GM13977 (cell line): ENCODE results near the gene GAD2.

Experiments used
- DNase-seq: peaks from one replicate; pipeline ENCODE4 v3.0.0; 2012; ENCODE audit warnings: low spot score
- CTCF ChIP-seq: IDR thresholded peaks from 2 replicates; pipeline ENCODE4 v1.5.1; 2012; ENCODE audit warnings: mild to moderate bottlenecking, control low read depth; ENCODE audit not compliant: insufficient read depth; ENCODE audit errors: extremely low read depth, missing control alignments
- in situ Hi-C: fragments of 300-500 bp; cut with MboI; formaldehyde crosslinking; loops from one replicate; pipeline ENCODE4 v1.12.0; 2022; ENCODE audit warnings: low sequenced_read_pairs, low pct_unique_long_range_greater_than_20kb, mixed read lengths, inconsistent platforms; ENCODE audit not compliant: unreplicated experiment

The GAD2 gene

GRCh38 chr10:26238378-26238777 lies 21.8 kb downstream of the GAD2 start:
- DNase-seq: no peak
- in situ Hi-C loops: no loop called here
- no peak for TF ChIP-seq CTCF

DNA sequence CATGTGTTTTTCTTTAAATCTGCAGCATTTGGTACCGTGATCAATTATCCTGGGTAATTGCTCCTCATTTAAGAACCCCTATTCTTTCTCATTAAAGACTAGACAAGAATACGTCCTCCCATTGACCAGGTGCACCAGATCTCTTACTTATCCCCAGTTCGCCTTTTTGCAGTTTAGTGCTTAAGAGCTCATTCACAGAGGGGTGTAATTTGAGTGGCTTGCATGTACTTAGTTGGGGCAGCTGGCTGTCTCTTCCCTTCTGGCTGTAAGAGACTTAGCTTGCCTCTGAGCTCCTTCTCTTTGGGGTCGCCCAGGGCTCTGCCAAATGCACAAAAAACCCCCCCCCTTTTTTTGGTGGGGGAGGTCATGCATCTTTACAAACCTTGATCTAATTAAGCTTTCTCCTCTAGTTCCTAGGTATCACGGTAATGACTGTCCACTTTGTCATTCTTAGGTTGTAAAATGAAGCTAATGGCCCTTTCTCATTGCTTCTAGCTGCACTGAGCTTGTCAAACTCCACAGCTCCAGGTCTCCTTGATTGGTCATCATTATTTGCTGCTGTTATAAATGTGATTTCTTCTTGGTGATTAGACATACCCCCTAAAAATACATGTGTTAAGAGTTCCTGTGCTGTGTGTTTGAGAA lies 26.3 kb downstream of the GAD2 start:
- in situ Hi-C loops: no loop called here
- no peak for DNase-seq
- no peak for TF ChIP-seq CTCF

DNA sequence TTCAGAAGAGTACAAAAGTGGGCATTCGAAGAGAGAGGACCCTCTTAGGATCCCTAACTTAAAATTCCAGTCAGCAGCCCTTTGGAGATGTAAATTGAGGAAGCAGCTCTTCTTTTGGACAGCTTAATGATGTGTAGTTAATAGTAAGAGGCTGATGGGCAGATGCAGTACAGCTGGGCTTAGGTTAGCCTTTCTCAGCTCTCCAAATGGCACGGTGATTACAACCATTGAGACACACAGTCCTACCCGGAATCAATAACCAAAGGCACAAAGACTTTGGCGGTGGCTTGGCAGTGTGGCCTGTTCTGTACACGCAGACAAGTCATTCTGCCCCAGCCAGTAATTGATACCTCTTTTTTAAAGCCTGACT lies 26.8 kb downstream of the GAD2 start:
- in situ Hi-C loops: no loop called here
- DNase-seq: no peak
- TF ChIP-seq CTCF: no peak

DNA sequence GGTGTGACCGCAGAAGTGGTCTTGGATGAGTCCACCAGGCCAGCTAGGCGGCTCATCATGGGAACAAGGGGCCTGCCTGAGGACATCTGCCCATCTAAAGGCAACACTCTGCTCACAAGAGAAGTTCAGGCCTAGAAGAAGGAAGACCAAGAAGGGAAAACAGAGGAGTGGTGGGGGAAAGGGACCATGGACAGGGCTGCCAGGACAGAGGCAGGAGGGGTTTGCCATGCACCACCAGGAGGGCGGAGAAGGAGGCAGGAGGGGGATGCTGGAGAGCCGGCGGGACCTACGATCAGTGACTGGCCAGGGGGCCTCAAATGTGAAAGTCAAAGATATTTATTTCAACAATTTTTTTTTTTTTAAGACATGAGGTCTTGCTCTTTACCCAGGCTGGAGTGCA lies 33.1 kb downstream of the GAD2 start:
- in situ Hi-C loops: no loop called here
- no peak for DNase-seq
- TF ChIP-seq CTCF: no peak

GRCh38 chr10:26251925-26252324 lies 35.4 kb downstream of the GAD2 start:
- in situ Hi-C loops: no loop called here
- TF ChIP-seq CTCF: no peak
- DNase-seq: no peak

DNA sequence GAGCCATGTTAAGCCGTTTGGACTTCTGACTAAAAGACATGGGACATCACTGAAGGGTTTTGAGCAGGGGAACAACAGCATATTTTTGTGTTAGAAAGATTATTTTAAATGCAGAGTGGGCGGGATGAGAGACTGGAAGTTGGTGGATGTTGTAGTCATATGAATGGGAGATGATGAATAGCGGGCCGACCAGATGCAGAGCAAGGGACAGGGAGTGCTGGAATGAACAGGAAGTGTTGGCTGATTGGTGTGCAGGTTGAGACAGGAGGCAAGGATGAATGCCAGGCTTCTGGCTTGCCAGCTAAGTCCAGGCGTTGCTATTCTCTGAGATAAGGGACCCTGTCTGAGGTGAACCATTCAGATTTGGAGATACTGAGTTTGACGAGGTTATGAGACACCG lies 38.0 kb downstream of the GAD2 start:
- in situ Hi-C loops: no loop called here
- no peak for TF ChIP-seq CTCF
- DNase-seq: no peak

GRCh38 chr10:26259341-26259740 lies 42.8 kb downstream of the GAD2 start:
- in situ Hi-C loops: no loop called here
- no peak for TF ChIP-seq CTCF
- DNase-seq: no peak
